ENCODE data around the gene C16orf54. TPM values are rescaled to one million over a fixed set of nuclear protein-coding genes. Genes with fewer than 3 reads are reported as not detected.

C16orf54 gene
- total RNA-seq, 1 experiment from 2014 or later, result 0.15 TPM

DNA sequence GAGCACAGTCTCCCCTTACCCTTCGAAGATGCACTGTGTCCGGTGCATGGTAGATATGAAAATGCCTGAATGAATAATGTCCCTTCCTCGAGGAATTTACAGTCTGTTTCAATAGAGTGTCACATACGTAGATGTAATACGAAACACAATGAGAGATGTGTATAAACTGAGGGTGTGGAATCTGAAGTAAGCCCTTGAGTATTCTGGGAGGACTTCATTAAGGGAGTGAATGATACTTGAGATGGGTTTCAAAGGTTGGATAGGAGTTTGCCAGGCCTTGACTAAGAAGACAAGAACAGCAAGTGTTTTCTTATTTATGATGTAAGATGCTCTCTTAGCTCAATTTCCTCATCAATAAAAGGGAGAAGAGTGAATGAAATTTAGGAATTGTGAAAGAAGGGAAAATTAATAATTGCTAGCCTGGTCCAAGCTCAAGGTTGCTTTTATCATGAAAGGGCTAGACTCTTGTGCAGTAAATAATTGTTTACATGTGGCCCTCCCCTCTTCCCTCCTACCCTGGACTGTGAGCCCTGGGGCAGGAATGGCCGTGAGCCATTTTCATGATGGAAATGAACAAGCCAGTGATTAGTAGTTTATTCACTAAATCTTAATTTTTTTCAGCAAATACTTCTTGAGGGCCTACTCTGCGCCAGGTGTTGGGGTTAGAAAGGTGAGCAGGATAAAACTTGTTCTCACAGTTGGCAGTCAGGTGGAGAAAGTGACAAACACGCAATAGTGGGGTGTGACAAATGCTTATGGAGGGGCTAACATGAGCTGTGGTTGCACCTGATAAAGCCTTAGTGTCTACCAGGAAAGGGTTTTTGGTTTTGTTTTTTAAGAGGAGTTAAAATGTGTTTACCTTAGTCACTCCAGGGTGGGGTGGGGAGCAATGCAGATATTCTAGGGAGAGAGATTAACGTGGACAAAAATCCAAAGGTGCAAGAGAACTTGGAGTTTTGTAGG lies 46.3 kb upstream of the C16orf54 start:
- Histone ChIP-seq H4K20me1 (ENCODE audit: insufficient read depth) (no peaks in the 10 kb centered on the region), H3K36me3 (ENCODE audit: control insufficient read depth in 1 of 2, insufficient read depth in 2 of 2, low read length in 2 of 2) (peaks cover 6 to 15% of the 10 kb centered on the region in 2 experiments; a peak in 3 of 4 replicates), H3K4me3 (replicated peaks in 1 of 2; ENCODE audit: low read depth in 1 of 2, low read length in 2 of 2) (peak overlapping the region; percentile 90 to 99), H3K4me2 (ENCODE audit: low read length) (peak overlapping the region; percentile 83), H3K9ac (ENCODE audit: low read length) (peak overlapping the region; percentile 99), H3K27me3 (ENCODE audit: insufficient read depth, low read length) (no peaks in the 10 kb centered on the region), H2AFZ (ENCODE audit: low read depth, low read length, poor library complexity, severe bottlenecking) (no peak overlapping the region), H3K79me2 (ENCODE audit: insufficient read depth, low read length) (peaks cover 66% of the 10 kb centered on the region), H3K9me3 (ENCODE audit: control insufficient read depth in 1 of 2, insufficient read depth in 1 of 2, low read depth in 1 of 2, low read length in 2 of 2) (no peaks in the 10 kb centered on the region), H3K27ac (ENCODE audit: low read depth, low read length) (peak overlapping the region; percentile 80; the same call in 1 of the 2 replicates), H3K9me2 (ENCODE audit: insufficient read depth) (no peaks in the 10 kb centered on the region), H3K4me1 (ENCODE audit: control insufficient read depth in 1 of 2, insufficient read depth in 2 of 2, low read length in 2 of 2) (peaks cover 13 to 21% of the 10 kb centered on the region in 2 experiments)
- BruUV-seq (replicated peaks), result no TSS peak
- ATAC-seq (no peak), DNase-seq (ENCODE audit: low read depth, low spot score) (no peak)
- RAD21 ChIA-PET (ENCODE audit: low non-redundant PET in 1 of 2, low total read pairs in 2 of 2, uncharacterized antibody in 2 of 2, unreplicated experiment in 2 of 2), result no interaction called here
- CTCF ChIA-PET, result no interaction called here
- POLR2A ChIA-PET, result interaction anchor here (2.1 kb wide), 1 partner anchor 16 kb away, joined by 8 read pairs; no protein-coding TSS in a partner anchor
- TF ChIP-seq, protein P1, sequence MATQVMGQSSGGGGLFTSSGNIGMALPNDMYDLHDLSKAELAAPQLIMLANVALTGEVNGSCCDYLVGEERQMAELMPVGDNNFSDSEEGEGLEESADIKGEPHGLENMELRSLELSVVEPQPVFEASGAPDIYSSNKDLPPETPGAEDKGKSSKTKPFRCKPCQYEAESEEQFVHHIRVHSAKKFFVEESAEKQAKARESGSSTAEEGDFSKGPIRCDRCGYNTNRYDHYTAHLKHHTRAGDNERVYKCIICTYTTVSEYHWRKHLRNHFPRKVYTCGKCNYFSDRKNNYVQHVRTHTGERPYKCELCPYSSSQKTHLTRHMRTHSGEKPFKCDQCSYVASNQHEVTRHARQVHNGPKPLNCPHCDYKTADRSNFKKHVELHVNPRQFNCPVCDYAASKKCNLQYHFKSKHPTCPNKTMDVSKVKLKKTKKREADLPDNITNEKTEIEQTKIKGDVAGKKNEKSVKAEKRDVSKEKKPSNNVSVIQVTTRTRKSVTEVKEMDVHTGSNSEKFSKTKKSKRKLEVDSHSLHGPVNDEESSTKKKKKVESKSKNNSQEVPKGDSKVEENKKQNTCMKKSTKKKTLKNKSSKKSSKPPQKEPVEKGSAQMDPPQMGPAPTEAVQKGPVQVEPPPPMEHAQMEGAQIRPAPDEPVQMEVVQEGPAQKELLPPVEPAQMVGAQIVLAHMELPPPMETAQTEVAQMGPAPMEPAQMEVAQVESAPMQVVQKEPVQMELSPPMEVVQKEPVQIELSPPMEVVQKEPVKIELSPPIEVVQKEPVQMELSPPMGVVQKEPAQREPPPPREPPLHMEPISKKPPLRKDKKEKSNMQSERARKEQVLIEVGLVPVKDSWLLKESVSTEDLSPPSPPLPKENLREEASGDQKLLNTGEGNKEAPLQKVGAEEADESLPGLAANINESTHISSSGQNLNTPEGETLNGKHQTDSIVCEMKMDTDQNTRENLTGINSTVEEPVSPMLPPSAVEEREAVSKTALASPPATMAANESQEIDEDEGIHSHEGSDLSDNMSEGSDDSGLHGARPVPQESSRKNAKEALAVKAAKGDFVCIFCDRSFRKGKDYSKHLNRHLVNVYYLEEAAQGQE (IDR thresholded peaks at IDR 0.05; ENCODE audit: low read depth), result no peak
- TF ChIP-seq, protein P2, sequence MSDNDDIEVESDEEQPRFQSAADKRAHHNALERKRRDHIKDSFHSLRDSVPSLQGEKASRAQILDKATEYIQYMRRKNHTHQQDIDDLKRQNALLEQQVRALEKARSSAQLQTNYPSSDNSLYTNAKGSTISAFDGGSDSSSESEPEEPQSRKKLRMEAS (IDR thresholded peaks at IDR 0.05), result 0 out of 2 replicates have a peak, but pooled peaks have one; percentile 16
- intact Hi-C loops (cut with micrococcal nuclease), result loop anchor here (2.0 kb wide), 1 partner anchor 13 kb away; no protein-coding TSS in a partner anchor
